Forelimb muscle (tissue), 1 donor: Measurements from ENCODE around the gene C22orf23. TPM values are rescaled to one million over a fixed set of nuclear protein-coding genes. Genes with fewer than 3 reads are reported as not detected.
"Not testable (repeated sequence)": the region's sequence is repeated elsewhere in the genome, so short reads cannot be mapped to it uniquely, and the experiment has no call there.

Experiments
- DNase-seq: peaks from one replicate; pipeline ENCODE4 v3.0.0-alpha.2; 2013; ENCODE audit warnings: low read depth
- polyA plus RNA-seq: library from polyadenylated mRNA; unstranded; fragments of 120-200 nt; gene quantifications from one replicate; pipeline ENCODE4 v1.2.1, GENCODE V29; 2013; ENCODE audit not compliant: insufficient read length

C22orf23 gene
- polyA plus RNA-seq, 1 donor = 10.2 TPM

DNA sequence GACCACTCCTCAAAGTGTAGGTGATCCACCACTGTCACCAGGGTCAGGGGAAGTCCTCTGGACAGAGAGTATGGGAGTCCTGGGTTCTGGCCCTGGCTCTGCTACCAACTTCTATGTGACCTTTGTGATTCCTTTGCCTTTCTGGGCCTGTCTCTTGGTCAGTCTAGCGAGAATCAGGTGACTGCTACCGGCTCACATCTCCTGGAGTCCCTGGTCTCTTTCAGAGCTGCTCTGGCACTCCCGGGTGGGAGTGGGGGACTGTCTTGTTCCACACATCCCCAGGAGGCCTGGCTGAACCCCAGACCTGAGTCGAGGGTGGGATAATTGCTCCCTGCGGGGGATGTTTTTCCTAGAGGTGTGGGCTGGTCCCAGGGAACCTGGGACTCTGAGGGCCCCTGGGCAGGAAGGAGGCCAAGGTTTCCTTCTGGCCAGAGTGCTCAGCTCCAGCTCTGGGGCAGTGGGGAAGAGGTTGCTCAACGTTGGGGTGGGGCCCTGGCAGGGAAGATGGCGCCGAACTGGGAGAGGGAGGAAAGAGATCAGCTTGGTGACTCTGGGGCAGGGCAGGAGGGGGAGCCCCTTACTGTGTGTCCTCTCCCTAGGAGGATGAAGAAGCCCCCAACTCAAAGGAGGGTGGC, 28.9 kb upstream of the C22orf23 start:
- DNase-seq = no peak

DNA sequence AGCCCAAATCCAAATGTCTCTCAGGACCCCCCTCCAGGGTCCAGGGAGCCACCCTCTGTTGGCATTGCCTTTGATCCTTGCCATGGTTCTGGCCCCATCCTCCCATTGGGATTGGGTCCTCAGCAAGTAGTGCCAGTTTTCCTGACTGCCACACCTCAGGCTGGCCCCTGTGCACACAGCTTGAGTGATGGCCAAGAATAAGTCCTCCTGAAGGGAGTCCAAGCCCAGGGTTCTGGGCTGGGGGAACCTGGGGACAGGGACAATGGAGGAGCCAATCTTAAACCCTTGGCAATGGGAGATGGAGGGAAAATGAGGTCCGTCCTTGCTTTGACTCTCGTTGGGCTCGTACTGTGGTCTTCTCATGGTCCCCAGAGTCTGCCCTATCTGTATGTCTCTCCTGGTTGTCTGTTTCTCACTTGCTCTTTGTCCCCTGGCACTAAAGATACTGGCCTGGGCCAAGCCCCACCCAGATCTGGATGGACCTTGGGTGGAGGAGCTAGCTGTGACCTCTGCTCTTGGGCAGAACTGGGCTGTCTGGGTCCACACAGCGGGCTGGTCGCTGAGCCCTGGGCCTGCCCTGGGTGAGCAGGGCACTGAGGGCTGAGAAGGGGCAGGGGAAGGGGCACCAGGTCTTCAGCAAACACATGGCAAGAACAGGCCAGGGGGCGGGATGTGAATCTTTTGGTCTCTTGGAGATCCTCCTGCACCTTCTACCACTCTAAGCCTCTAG, 28.0 kb upstream of the C22orf23 start:
- no peak for DNase-seq

GRCh38 chr22:37979782-37980181, 26.4 kb upstream of the C22orf23 start:
- no peak for DNase-seq

- no peak for DNase-seq
Measured at GRCh38 chr22:37976547-37976946, 23.1 kb upstream of the C22orf23 start.

GRCh38 chr22:37976022-37976421, 22.6 kb upstream of the C22orf23 start:
- not testable (repeated sequence) for DNase-seq

GRCh38 chr22:37975153-37975552, 21.8 kb upstream of the C22orf23 start:
- no peak for DNase-seq

- no peak for DNase-seq
Measured at GRCh38 chr22:37973271-37974170, 20.1 kb upstream of the C22orf23 start.

GRCh38 chr22:37972527-37972926, 19.1 kb upstream of the C22orf23 start:
- DNase-seq = no peak

DNA sequence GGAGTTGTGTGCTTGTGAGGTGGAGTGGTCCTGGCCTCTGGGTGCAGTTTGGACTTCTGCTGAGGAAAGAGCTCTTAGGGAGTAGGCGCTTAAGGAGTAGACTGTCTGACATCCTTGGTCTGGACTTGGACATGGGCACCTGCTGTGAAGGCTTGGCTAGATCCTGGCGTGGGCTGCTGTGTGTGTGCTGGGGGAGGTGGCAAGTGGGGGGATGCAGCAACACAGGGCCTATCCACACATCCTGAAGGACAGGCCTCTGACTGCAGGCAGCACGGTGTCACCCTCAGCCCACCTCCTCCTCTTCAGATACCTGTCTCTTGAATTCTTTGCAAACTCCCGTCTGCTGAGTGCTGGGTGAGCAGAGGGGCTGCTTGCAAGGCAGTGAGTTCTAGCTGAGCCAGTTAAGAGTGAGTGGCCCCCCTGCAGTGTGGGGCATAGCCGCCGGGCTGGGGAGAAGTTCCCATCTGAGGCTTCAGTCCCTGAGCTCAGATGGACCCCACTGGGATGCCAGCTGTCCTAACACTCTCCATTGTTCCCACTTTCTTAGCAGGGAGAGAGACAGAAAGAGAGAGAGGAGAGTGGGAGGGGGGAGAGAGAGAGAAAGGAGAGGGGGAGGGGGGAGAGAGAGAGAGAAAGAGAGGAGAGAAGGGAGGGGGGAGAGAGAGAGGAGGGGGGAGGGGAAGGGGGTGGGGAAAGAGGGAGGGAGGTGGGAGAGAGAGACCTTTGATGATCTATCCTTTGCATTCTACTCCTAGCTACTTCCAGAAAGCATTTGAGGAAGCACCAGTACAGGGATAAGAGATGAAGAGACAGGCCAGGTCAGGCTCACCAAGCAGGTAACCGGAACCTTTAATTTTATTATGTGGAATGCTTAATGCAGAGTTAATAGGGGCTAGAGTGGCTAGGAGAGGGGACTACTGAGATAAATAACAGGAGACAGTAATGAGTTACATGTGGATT, 18.4 kb upstream of the C22orf23 start:
- DNase-seq = no peak

DNA sequence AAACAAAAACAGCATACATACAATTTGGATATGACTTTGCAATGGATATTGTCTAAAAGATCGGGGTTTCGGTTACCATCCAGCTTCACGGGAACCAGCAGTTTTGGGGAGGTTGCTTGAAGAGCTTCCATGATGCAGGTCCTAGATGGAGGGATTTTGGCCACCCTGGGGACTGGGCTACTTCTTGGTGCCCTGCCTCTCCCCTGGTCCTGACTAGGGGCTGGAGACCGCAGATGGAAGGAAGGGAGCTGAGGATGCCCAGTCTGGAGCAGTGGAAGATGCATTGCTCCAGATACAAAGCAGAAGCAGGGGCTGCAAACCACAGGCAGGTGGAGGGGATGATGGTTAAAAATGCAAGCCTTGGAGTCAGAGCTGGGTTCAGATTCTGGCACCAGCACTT, 17.5 kb upstream of the C22orf23 start:
- DNase-seq = no peak

DNA sequence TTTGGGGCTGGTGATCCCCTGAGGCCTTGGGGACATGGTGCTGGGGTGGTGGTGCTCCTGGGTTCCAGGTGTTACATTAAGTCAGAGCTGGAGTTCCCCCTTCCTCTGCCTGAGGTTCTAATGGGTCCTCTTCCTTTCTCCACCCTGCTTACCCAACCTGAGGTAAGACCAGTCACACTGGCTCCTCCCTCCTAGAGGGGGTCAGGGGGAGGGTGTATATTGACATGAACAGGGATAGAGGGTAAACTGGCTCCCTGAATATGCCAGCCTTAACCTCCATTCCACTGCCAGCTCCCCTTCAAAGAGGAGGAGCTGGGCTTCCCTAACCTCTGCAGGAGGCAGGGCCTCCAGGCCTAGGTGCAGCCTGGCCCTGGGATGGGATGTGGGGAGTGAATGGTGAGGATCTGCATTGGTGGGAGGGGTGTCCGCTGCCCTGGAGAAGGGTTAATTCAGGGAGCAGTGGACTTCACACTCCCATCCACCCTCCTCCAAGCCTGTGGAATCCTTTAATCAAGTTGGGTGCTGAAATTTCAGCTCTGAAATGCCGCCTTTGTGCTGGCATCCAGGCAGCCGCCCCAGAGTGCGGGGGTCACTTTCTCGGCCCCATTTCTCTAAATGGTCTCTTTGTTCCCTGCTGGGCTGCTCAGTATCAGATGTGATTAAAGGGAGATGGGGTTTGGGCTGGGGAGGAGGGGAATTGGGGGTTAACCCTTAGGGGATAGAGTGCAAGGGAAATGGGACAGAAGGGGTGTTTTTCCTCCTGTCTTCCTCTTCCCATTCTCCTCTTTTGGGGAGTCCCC, 15.3 kb upstream of the C22orf23 start:
- no peak for DNase-seq

DNA sequence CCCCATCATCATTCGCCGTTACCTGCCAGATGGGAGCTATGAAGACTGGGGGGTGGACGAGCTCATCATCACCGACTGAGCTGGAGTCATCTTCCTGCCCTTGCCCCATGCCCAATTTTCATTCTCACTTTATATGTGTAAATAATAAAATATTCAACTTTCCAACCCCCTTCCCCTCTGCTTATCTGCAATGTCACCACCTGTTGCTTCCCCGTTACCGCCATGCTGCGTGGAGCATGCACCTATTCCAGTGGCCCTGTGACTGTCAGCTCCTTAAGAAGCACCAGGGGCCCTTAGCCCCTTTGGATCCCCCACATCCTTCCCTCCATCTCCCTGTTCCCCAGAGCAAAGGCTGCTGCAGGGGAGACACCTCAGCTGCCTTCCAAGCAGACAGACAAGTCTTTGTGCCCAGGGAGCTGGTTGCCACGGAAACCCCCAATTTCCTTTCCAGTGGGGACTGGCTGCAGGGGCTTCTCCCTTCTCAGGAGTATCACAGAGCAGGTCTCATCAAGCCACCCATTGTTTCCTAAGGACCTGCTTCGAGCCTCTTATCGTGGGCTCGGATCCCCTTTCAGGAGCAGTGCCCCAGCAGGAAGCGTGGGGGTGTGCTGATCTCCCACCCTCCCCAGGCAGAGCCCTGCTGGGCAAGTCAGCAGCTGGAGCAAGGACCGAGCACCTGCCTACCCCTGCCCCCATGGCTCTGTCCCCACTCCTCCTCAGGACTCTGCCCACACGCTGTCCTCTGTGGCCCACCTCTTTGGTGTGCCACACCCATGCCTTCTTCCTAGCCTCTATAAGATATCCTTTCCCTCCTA, 14.4 kb upstream of the C22orf23 start:
- DNase-seq = no peak

DNA sequence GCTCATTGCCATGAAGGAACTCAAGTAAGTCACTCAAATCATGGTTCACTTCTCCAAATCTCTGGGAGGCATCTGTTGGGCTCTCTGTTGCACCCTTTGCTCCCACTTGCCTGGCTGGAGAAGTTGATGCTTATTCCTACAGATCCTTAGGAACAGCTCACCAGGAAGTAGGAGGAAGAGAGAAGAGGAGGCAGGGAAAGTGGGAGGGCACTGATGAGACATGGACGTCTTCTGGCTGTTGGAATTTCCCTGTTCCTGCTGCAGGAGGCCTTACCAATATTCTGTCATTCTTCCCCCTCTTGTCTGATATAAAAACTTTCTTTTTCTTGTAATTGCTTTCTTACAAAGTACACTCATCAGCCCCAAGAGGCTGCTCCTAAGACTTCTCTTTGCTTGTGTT, 13.7 kb upstream of the C22orf23 start:
- DNase-seq = no peak

- no peak for DNase-seq
Measured at GRCh38 chr22:37965940-37966664, 12.7 kb upstream of the C22orf23 start.

- DNase-seq = no peak
Measured at GRCh38 chr22:37961062-37961461, 7.7 kb upstream of the C22orf23 start.

GRCh38 chr22:37959231-37959825, 5.9 kb upstream of the C22orf23 start:
- DNase-seq = no peak

DNA sequence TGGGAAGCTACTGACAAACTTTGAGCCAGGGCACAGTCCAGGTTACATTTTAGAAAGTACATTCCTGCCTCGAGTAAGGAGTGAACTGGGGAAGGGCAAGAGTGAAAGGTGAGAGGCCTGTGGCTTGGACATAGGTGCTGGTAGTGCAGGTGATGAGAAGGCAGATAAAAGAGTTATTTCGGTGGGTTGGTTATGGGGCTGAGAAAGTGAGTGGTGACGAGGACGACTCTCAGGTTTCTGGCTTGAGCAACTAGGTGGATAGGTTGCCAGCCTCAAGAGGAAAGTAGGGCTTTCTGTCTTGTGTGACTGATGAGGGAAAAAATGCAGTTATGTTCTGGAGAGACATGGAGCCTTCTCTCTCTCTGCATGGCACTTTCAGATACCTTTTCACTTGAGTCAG, 3.8 kb upstream of the C22orf23 start:
- no peak for DNase-seq

GRCh38 chr22:37955825-37956397, 2.5 kb upstream of the C22orf23 start:
- not testable (repeated sequence) for DNase-seq
